GM23338 (cell line): ENCODE measurements around the gene CLDN6. TPM values are rescaled to one million over a fixed set of nuclear protein-coding genes. Genes with fewer than 3 reads are reported as not detected.

Source experiments
- ATAC-seq: fragments of 200-7000 bp; cut with Tn5 transposase; 3 replicates; pipeline ENCODE4 v1.9.1; 2020
- DNase-seq: peaks from one replicate; pipeline ENCODE4 v3.0.0-alpha.2; 2015; ENCODE audit warnings: low spot score
- H2AFZ ChIP-seq: fragments of 200-600 bp; sonication (generic); 2 replicates; pipeline ENCODE4 v1.8.0; 2016; ENCODE audit warnings: antibody characterized with exemption, mild to moderate bottlenecking, moderate library complexity
- H3F3A ChIP-seq: fragments of 200-600 bp; sonication (generic); replicated peaks from 2 replicates; pipeline ENCODE4 v1.8.0; 2017; ENCODE audit warnings: antibody characterized with exemption, mixed run types, low read depth
- H3K27ac ChIP-seq: fragments of 200-600 bp; sonication (generic); 2 replicates; pipeline ENCODE4 v1.6.1; 2016; ENCODE audit warnings: low read depth
- H3K27me3 ChIP-seq: fragments of 200-600 bp; sonication (generic); 2 replicates; pipeline ENCODE4 v1.8.0; 2016; ENCODE audit warnings: mild to moderate bottlenecking, mixed run types, moderate library complexity; ENCODE audit not compliant: insufficient read depth
- H3K36me3 ChIP-seq: fragments of 200-600 bp; sonication (generic); 2 replicates; pipeline ENCODE4 v1.8.0; 2016; ENCODE audit warnings: mild to moderate bottlenecking; ENCODE audit not compliant: insufficient read depth
- H3K4me1 ChIP-seq: fragments of 200-600 bp; sonication (generic); 2 replicates; pipeline ENCODE4 v1.8.0; 2016; ENCODE audit warnings: mild to moderate bottlenecking, moderate library complexity; ENCODE audit not compliant: insufficient read depth
- H3K4me2 ChIP-seq: fragments of 200-600 bp; sonication (generic); 2 replicates; pipeline ENCODE4 v1.7.1; 2017; ENCODE audit warnings: mixed run types
- H3K4me3 ChIP-seq: fragments of 200-600 bp; sonication (generic); 2 replicates; pipeline ENCODE4 v1.6.1; 2016; ENCODE audit warnings: mixed run types
- H3K79me2 ChIP-seq: fragments of 200-600 bp; sonication (generic); replicated peaks from 2 replicates; pipeline ENCODE4 v1.8.0; 2017; ENCODE audit warnings: mild to moderate bottlenecking; ENCODE audit not compliant: insufficient read depth
- H3K9me2 ChIP-seq: fragments of 200-600 bp; sonication (generic); 2 replicates; pipeline ENCODE4 v1.8.0; 2017; ENCODE audit not compliant: insufficient read depth
- H4K20me1 ChIP-seq: fragments of 200-600 bp; sonication (generic); replicated peaks from 2 replicates; pipeline ENCODE4 v1.8.0; 2017; ENCODE audit warnings: mild to moderate bottlenecking; ENCODE audit not compliant: insufficient read depth
- H3K27ac Mint-ChIP-seq: 2 replicates; pipeline ENCODE4 v1.8.0; 2020; ENCODE audit warnings: inconsistent platforms, mild to moderate bottlenecking, moderate library complexity, mixed read lengths
- H3K27me3 Mint-ChIP-seq: 3 replicates; pipeline ENCODE4 v1.8.0; 2022; ENCODE audit warnings: low read depth, mild to moderate bottlenecking, moderate library complexity, mixed read lengths, inconsistent platforms; ENCODE audit not compliant: insufficient read depth, poor library complexity
- H3K36me3 Mint-ChIP-seq: 3 replicates; pipeline ENCODE4 v1.8.0; 2021; ENCODE audit warnings: low read depth, mild to moderate bottlenecking, inconsistent platforms, moderate library complexity, mixed read lengths
- H3K4me1 Mint-ChIP-seq: 3 replicates; pipeline ENCODE4 v1.8.0; 2020; ENCODE audit warnings: mild to moderate bottlenecking, inconsistent platforms, mixed read lengths
- H3K4me3 Mint-ChIP-seq: 3 replicates; pipeline ENCODE4 v1.8.0; 2021; ENCODE audit warnings: moderate library complexity, mild to moderate bottlenecking, inconsistent platforms, mixed read lengths
- H3K9me3 Mint-ChIP-seq: 3 replicates; pipeline ENCODE4 v1.8.0; 2020; ENCODE audit warnings: moderate library complexity, mild to moderate bottlenecking, inconsistent platforms, mixed read lengths
- CREB1 ChIP-seq: fragments of 250-450 bp; sonication (Bioruptor Pico); IDR thresholded peaks from 2 replicates; pipeline ENCODE4 v1.5.0; 2020; ENCODE audit warnings: low read depth, mild to moderate bottlenecking, moderate library complexity
- CTCF ChIP-seq, 2 experiments: fragments of 200-600 bp in 1 of 2; sonication (generic) in 1 of 2; conservative IDR thresholded peaks; 2 replicates each; pipeline versions ENCODE4 v1.5.1 to v1.6.1; 2016 to 2017; ENCODE audit warnings: antibody characterized with exemption in 2 of 2, low read depth in 2 of 2, mild to moderate bottlenecking in 2 of 2, moderate library complexity in 1 of 2
- ETS1 ChIP-seq: IDR thresholded peaks from 2 replicates; pipeline ENCODE4 v1.6.1; 2016; ENCODE audit warnings: antibody characterized with exemption
- EZH2 ChIP-seq: fragments of 200-600 bp; sonication (generic); IDR thresholded peaks from one replicate; pipeline ENCODE4 v1.8.0; 2017; ENCODE audit warnings: antibody characterized with exemption, mild to moderate bottlenecking, low read depth; ENCODE audit not compliant: unreplicated experiment
- EZH2phosphoT487 ChIP-seq: fragments of 200-600 bp; sonication (generic); IDR thresholded peaks from one replicate; pipeline ENCODE4 v1.8.1; 2018; ENCODE audit warnings: antibody characterized with exemption; ENCODE audit not compliant: unreplicated experiment
- JUNB ChIP-seq: IDR thresholded peaks from one replicate; pipeline ENCODE4 v1.6.1; 2016; ENCODE audit warnings: antibody characterized with exemption; ENCODE audit not compliant: unreplicated experiment
- NANOG ChIP-seq: IDR thresholded peaks from 2 replicates; pipeline ENCODE4 v1.6.1; 2016; ENCODE audit warnings: antibody characterized with exemption, borderline replicate concordance
- REST ChIP-seq: IDR thresholded peaks from one replicate; pipeline ENCODE4 v1.6.1; 2018; ENCODE audit warnings: antibody characterized with exemption; ENCODE audit not compliant: unreplicated experiment
- STAT1 ChIP-seq: IDR thresholded peaks from one replicate; pipeline ENCODE4 v1.6.1; 2016; ENCODE audit warnings: antibody characterized with exemption; ENCODE audit not compliant: unreplicated experiment
- ZNF114 ChIP-seq: fragments of 250-450 bp; sonication (Bioruptor Pico); IDR thresholded peaks from 2 replicates; pipeline ENCODE4 v1.5.0; 2020; ENCODE audit warnings: mild to moderate bottlenecking, moderate library complexity
- ZNF331 ChIP-seq: fragments of 250-450 bp; sonication (Bioruptor Pico); IDR thresholded peaks from 2 replicates; pipeline ENCODE4 v1.5.0; 2020; ENCODE audit warnings: low read depth, mild to moderate bottlenecking, moderate library complexity
- polyA plus RNA-seq: library from polyadenylated mRNA; unstranded; fragments of >200 nt; fragmentation: Nextera tagmentation; extraction: Ambion mirVana; gene quantifications from 2 replicates; pipeline ENCODE4 v1.2.1, GENCODE V29; 2016
- total RNA-seq: library from RNA; depleted of rRNA; stranded (reverse); fragments of >200 nt; shearing (Covaris generic); gene quantifications from 2 replicates; pipeline ENCODE4 v1.2.3, GENCODE V29; 2014

Gene CLDN6
- total and polyA plus RNA-seq, 2 experiments from 2014 or later = 537 to 1,028 TPM

GRCh38 chr16:2971134-2971984, 46.6 kb downstream of the CLDN6 start (continued):
- no peak for TF ChIP-seq REST
- no peak for TF ChIP-seq JUNB
- no peak for TF ChIP-seq NANOG
- TF ChIP-seq EZH2phosphoT487 = no peak
- TF ChIP-seq STAT1 = no peak

- peak overlapping the region; percentile 69 for H3K4me3 Mint-ChIP-seq
- TF ChIP-seq ZNF331 (no peak), JUNB (no peak), ETS1 (no peak), NANOG (no peak), STAT1 (no peak), CREB1 (CRISPR knock-in tag) (no peak), EZH2phosphoT487 (no peak), REST (no peak), ZNF114 (CRISPR knock-in tag) (no peak), CTCF (conservative IDR thresholded peaks at IDR 0.05; ENCODE audit: low read depth in 2 of 2) (no peak), EZH2 (no peak)
Measured at GRCh38 chr16:2970563-2970962, 47.4 kb downstream of the CLDN6 start.

More at GRCh38 chr16:2970563-2970962, 47.4 kb downstream of the CLDN6 start:
- H4K20me1 ChIP-seq = peaks cover 12% of the 10 kb centered on the region
- H3K4me3 ChIP-seq = peak overlapping the region; percentile 94
- H3K27ac ChIP-seq = no peak overlapping the region
- peaks cover 31% of the 10 kb centered on the region for H3K27me3 ChIP-seq
- Mint-ChIP-seq H3K27me3 (peaks cover 40% of the 10 kb centered on the region), H3K27ac (no peak overlapping the region), H3K9me3 (no peaks in the 10 kb centered on the region), H3K4me1 (peaks cover 24% of the 10 kb centered on the region), H3K36me3 (peaks cover 22% of the 10 kb centered on the region)
- peak overlapping the region; percentile 95 for H3K4me2 ChIP-seq
- no peaks in the 10 kb centered on the region for H3K9me2 ChIP-seq
- H2AFZ ChIP-seq = no peak overlapping the region
- peaks cover 33% of the 10 kb centered on the region for H3F3A ChIP-seq
- no peaks in the 10 kb centered on the region for H3K79me2 ChIP-seq
- no peaks in the 10 kb centered on the region for H3K36me3 ChIP-seq
- ATAC-seq (no peak), DNase-seq (no peak)
- H3K4me1 ChIP-seq = peaks cover 15% of the 10 kb centered on the region; the same call in 1 of the 2 replicates
